T-helper 1 cell treated with Interleukin-12 subunit alpha and Interleukin-12 subunit beta and Interleukin-4 antibody, amounts not matched to agents 30 μg/mL and 1 μg/mL, for 36 hours (primary cell): ENCODE data around the gene COL6A5.
"Not testable (repeated sequence)": the region's sequence is repeated elsewhere in the genome, so short reads cannot be mapped to it uniquely, and the experiment has no call there.

Source experiments
- H3K27ac Mint-ChIP-seq: one replicate; pipeline ENCODE4 v1.8.0; 2021; ENCODE audit warnings: mild to moderate bottlenecking, mixed read lengths
- H3K27me3 Mint-ChIP-seq: one replicate; pipeline ENCODE4 v1.8.0; 2021; ENCODE audit warnings: low read depth, mixed read lengths
- H3K36me3 Mint-ChIP-seq: one replicate; pipeline ENCODE4 v1.8.0; 2021; ENCODE audit warnings: low read depth, mixed read lengths
- H3K4me1 Mint-ChIP-seq: one replicate; pipeline ENCODE4 v1.8.0; 2021; ENCODE audit warnings: low read depth, mixed read lengths
- H3K4me3 Mint-ChIP-seq: one replicate; pipeline ENCODE4 v1.8.0; 2021; ENCODE audit warnings: mild to moderate bottlenecking, moderate library complexity, mixed read lengths
- H3K9me3 Mint-ChIP-seq: one replicate; pipeline ENCODE4 v1.8.0; 2021; ENCODE audit warnings: mixed read lengths

The COL6A5 gene, protein sequence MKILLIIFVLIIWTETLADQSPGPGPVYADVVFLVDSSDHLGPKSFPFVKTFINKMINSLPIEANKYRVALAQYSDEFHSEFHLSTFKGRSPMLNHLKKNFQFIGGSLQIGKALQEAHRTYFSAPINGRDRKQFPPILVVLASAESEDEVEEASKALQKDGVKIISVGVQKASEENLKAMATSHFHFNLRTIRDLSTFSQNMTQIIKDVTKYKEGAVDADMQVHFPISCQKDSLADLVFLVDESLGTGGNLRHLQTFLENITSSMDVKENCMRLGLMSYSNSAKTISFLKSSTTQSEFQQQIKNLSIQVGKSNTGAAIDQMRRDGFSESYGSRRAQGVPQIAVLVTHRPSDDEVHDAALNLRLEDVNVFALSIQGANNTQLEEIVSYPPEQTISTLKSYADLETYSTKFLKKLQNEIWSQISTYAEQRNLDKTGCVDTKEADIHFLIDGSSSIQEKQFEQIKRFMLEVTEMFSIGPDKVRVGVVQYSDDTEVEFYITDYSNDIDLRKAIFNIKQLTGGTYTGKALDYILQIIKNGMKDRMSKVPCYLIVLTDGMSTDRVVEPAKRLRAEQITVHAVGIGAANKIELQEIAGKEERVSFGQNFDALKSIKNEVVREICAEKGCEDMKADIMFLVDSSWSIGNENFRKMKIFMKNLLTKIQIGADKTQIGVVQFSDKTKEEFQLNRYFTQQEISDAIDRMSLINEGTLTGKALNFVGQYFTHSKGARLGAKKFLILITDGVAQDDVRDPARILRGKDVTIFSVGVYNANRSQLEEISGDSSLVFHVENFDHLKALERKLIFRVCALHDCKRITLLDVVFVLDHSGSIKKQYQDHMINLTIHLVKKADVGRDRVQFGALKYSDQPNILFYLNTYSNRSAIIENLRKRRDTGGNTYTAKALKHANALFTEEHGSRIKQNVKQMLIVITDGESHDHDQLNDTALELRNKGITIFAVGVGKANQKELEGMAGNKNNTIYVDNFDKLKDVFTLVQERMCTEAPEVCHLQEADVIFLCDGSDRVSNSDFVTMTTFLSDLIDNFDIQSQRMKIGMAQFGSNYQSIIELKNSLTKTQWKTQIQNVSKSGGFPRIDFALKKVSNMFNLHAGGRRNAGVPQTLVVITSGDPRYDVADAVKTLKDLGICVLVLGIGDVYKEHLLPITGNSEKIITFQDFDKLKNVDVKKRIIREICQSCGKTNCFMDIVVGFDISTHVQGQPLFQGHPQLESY (N-terminal part only)

GRCh38 chr3:130345487-130346079 lies at the start of gene COL6A5:
Gene COL6A5, plus strand, starts transcription at chr3:130345672. Its CDS starts 27,967 bp downstream, at chr3:130373639.
- Mint-ChIP-seq H3K9me3 (peaks cover 4% of the 10 kb centered on the region), H3K4me1 (no peaks in the 10 kb centered on the region), H3K36me3 (no peaks in the 10 kb centered on the region), H3K4me3 (no peak within 1 kb of the TSS), H3K27ac (no peak within 1 kb of the TSS), H3K27me3 (peaks cover 32% of the 10 kb centered on the region)

DNA sequence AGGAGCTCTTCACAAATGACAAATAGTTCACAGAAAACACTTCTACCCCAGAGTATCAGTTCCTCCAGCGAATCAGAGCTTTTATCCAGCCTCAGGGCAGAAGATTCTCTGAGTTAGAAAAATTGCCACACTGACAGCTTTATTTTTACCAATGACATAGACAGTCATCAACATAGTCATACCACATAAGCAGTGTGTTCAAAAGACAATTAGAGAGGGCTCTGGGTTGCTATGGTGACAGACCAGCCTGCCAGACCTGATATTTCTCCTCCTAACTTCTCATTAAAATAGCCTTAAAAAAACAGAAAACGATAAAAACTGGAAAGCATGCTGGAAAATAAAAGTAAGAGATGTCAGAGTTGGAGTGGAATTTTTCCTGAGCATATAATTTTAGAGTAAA lies 45.9 kb upstream of the COL6A5 start:
- H3K9me3 Mint-ChIP-seq, result no peaks in the 10 kb centered on the region
- H3K27me3 Mint-ChIP-seq, result no peaks in the 10 kb centered on the region
- H3K4me1 Mint-ChIP-seq, result no peaks in the 10 kb centered on the region
- H3K4me3 Mint-ChIP-seq, result no peak overlapping the region
- no peaks in the 10 kb centered on the region for H3K36me3 Mint-ChIP-seq
- H3K27ac Mint-ChIP-seq, result no peak overlapping the region

- Mint-ChIP-seq H3K4me1 (no peaks in the 10 kb centered on the region), H3K27me3 (no peaks in the 10 kb centered on the region), H3K4me3 (no peak overlapping the region), H3K9me3 (no peaks in the 10 kb centered on the region), H3K36me3 (no peaks in the 10 kb centered on the region), H3K27ac (no peak overlapping the region)
These were observed 44.6 kb upstream of the COL6A5 start for GRCh38 chr3:130300888-130301287.

DNA sequence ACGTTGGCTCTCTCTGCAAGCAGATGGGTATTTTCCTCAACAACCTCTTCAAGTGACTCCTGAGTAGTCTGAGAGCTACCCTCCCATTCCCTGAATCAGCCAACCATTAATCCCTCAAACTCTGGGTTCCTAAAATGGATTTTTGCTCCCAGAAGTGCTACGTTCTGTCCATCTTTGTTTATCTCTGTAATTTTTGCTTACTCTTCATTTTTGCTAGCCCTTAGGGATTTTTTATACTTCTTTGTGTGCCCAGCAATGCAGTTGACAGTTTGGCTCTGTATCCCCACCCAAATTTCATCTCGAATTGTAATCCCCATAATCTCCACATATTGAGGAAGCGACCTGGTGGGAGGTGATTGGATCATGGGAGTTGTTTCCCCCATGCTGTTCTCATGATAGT lies 35.4 kb upstream of the COL6A5 start:
- Mint-ChIP-seq H3K9me3 (no peaks in the 10 kb centered on the region), H3K4me3 (no peak overlapping the region), H3K27ac (no peak overlapping the region), H3K36me3 (no peaks in the 10 kb centered on the region), H3K4me1 (no peaks in the 10 kb centered on the region), H3K27me3 (no peaks in the 10 kb centered on the region)

DNA sequence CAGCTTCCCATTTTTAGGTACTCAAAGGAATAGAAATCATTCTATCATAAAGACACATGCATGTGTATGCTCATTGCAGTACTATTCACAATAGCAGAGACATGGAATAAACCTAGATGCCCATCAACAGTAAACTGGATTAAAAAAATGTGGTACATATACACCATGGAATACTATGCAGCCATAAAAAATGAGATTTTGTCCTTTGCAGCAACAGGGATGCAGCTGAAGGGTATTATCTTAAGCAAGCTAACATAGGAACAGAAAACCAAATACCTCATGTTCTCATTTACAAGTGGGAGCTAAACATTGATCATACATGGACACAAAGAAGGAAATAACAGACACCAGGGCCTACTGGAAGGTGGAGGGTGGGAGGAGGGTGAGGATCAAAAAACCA lies 33.1 kb upstream of the COL6A5 start:
- Mint-ChIP-seq H3K27me3 (no peaks in the 10 kb centered on the region), H3K9me3 (no peaks in the 10 kb centered on the region), H3K4me3 (no peak overlapping the region), H3K36me3 (no peaks in the 10 kb centered on the region), H3K27ac (no peak overlapping the region), H3K4me1 (no peaks in the 10 kb centered on the region)

- Mint-ChIP-seq H3K36me3 (no peaks in the 10 kb centered on the region), H3K4me1 (no peaks in the 10 kb centered on the region), H3K4me3 (no peak overlapping the region), H3K27me3 (no peaks in the 10 kb centered on the region), H3K27ac (no peak overlapping the region), H3K9me3 (no peaks in the 10 kb centered on the region)
These were observed 29.3 kb upstream of the COL6A5 start for GRCh38 chr3:130316169-130316568.

GRCh38 chr3:130323503-130323902 lies 22.0 kb upstream of the COL6A5 start:
- H3K27ac Mint-ChIP-seq, result no peak overlapping the region
- no peaks in the 10 kb centered on the region for H3K4me1 Mint-ChIP-seq
- H3K9me3 Mint-ChIP-seq, result no peaks in the 10 kb centered on the region
- H3K4me3 Mint-ChIP-seq, result no peak overlapping the region
- no peaks in the 10 kb centered on the region for H3K27me3 Mint-ChIP-seq
- H3K36me3 Mint-ChIP-seq, result no peaks in the 10 kb centered on the region

DNA sequence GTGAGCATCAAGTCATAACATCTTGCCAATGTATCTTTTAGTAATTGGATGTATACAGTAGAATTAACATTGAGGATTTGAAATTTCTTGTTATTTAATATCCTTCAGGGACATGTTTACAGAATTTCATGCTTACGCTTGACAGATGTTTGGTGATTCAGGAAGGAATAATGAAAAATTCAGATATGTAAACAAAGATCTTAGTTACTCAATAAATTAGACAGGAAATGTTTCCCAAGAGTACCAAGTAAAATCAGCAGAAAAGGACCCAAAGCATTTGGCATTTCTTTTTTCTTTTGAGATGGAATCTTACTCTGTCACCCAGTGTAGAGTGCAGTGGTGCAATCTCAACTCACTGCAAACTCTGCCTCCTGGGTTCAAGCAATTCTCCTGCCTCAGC lies 4.7 kb upstream of the COL6A5 start:
- Mint-ChIP-seq H3K27ac (no peak overlapping the region), H3K27me3 (peaks cover 21% of the 10 kb centered on the region), H3K36me3 (no peaks in the 10 kb centered on the region), H3K9me3 (peaks cover 6% of the 10 kb centered on the region), H3K4me3 (no peak overlapping the region), H3K4me1 (no peaks in the 10 kb centered on the region)

GRCh38 chr3:130341388-130341787 lies 4.1 kb upstream of the COL6A5 start:
- H3K9me3 Mint-ChIP-seq, result peaks cover 6% of the 10 kb centered on the region
- H3K27ac Mint-ChIP-seq, result no peak overlapping the region
- peaks cover 25% of the 10 kb centered on the region for H3K27me3 Mint-ChIP-seq
- H3K4me3 Mint-ChIP-seq, result no peak overlapping the region
- H3K4me1 Mint-ChIP-seq, result no peaks in the 10 kb centered on the region
- H3K36me3 Mint-ChIP-seq, result no peaks in the 10 kb centered on the region

DNA sequence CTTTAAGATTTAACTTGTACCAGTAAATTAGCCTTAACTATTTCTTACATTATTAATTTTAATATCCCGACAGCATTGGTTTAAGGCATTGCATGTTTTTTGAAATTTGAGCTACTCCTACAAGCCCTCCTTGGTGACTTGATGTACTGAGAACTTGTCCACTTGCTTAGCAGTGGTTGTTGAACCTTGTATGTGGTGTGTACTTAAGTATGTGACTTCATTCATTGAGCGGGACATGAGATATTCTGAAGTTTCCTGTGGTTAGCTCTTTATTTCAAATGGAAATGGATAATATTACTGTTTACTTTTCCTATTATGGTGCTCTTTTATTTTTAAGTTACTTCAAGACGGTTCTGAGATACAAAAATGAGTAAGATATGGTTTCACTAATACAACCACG lies 3.6 kb upstream of the COL6A5 start:
- no peaks in the 10 kb centered on the region for H3K4me1 Mint-ChIP-seq
- H3K36me3 Mint-ChIP-seq, result no peaks in the 10 kb centered on the region
- H3K27me3 Mint-ChIP-seq, result peaks cover 30% of the 10 kb centered on the region
- H3K9me3 Mint-ChIP-seq, result peaks cover 3% of the 10 kb centered on the region
- H3K4me3 Mint-ChIP-seq, result no peak overlapping the region
- H3K27ac Mint-ChIP-seq, result no peak overlapping the region

DNA sequence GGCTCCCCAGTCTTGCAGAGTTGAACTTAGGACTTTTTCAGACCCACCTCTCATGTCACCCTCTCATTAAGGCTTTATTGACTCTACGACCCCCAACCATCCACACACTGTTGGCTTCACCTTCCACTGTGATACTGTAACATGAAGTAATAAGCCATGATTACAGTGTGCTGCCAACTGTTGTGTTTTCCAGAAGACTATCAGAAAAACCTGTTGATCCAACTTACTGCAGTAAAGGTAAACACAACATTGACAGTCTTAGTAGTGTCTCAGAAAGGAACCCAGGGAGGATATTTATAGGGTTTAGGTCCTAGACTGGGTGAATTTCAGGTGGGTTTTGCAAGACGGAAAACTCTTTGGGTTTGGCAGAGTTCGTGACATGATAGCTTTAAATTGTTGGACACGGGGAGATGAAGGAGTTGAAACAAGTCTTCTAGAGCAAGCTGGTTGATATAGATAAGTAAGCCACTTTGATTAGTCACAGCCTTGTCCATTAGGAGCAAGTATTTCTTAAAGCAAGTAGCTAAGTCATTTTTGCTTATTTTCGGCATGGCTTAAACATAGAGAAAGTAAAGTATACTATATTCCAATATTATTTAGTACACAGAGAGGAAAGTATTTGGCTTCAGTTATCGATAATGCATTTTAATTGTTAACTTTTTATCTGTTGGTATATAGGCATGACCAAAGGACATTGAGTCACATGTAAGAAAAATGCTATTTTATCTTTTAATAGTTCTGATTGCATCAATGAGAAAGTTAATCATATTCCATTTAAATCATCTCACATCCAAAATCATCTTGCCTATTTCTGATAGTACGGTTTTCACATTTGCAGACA lies 2.4 kb upstream of the COL6A5 start:
- peaks cover 32% of the 10 kb centered on the region for H3K27me3 Mint-ChIP-seq
- H3K9me3 Mint-ChIP-seq, result no peaks in the 10 kb centered on the region
- H3K27ac Mint-ChIP-seq, result no peak overlapping the region
- H3K4me3 Mint-ChIP-seq, result no peak overlapping the region
- H3K4me1 Mint-ChIP-seq, result no peaks in the 10 kb centered on the region
- no peaks in the 10 kb centered on the region for H3K36me3 Mint-ChIP-seq

- H3K4me3 Mint-ChIP-seq, result not testable (repeated sequence)
- peaks cover 32% of the 10 kb centered on the region for H3K27me3 Mint-ChIP-seq
These were observed 2.8 kb downstream of the COL6A5 start for GRCh38 chr3:130348258-130348657.

DNA sequence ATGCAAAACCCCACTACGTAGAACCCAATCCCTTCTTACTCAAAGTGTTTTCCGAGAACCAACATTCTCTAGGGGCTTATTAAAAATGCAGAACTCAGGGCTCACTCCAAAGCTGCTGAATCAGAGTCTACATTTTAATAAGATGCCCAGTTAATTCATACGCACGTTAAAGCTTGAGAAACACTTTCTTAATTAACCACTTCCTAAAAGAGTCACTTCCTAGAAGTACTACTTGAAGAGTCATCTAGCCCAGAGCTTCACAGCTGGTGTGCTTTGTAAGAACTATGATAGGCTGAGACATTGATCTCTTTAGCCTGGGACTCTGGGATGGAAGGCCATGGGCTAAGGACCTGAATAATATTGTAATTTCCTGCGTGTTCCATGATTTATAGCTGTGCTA lies 9.0 kb downstream of the COL6A5 start:
- Mint-ChIP-seq H3K9me3 (peaks cover 4% of the 10 kb centered on the region), H3K27me3 (peaks cover 4% of the 10 kb centered on the region), H3K27ac (no peak overlapping the region), H3K36me3 (no peaks in the 10 kb centered on the region), H3K4me3 (no peak overlapping the region), H3K4me1 (no peaks in the 10 kb centered on the region)

More at GRCh38 chr3:130348258-130348657, 2.8 kb downstream of the COL6A5 start:
- H3K4me1 Mint-ChIP-seq, H3K36me3 Mint-ChIP-seq, H3K9me3 Mint-ChIP-seq, H3K27ac Mint-ChIP-seq: not testable (repeated sequence)
